ENCODE data around the gene APMAP. TPM values are rescaled to one million over a fixed set of nuclear protein-coding genes. Genes with fewer than 3 reads are reported as not detected.

Gene APMAP
- total RNA-seq, 4 donors from 2014 or later: 24.2 to 108 (median 29.3) TPM

DNA sequence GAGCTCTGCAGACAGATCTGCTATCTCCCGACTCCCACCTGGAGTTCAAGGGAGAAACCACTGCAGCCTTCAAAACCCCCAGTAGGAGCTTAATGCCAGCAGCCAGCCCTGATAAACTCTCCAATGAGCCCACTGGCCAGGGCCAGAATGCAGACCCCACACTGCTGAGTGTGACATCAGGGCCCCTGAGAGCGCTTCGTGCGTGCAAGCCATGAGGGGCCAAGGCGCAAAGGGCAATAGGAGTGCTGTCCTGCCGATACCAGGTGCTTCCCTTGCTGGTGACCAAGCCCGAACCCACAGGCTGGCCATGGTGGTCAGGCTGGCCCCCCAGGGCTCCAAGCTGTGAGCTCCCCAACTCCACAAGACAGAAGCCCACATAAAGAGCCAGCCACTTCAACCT, 76.7 kb downstream of the APMAP start:
- in situ Hi-C loops (cut with MboI; ENCODE audit: low sequenced_read_pairs in 4 of 4) (loop anchor here in 3 of 4 donors (10.0 to 25.0 kb wide), 2 partner anchors 754 to 761 kb away; no protein-coding TSS in a partner anchor), intact Hi-C loops (cut with DNase I; ENCODE audit: low total_unique reads) (loop anchor here (5.0 kb wide), 1 partner anchor 754 kb away; no protein-coding TSS in a partner anchor)
- Histone ChIP-seq H3K27me3 (no peaks in the 10 kb centered on the region), H3K4me1 (peaks cover 0 to 7% of the 10 kb centered on the region in 2 donors), H3K27ac (no peak overlapping the region), H3K36me3 (no peaks in the 10 kb centered on the region), H3K4me3 (no peak overlapping the region), H3K9me3 (no peaks in the 10 kb centered on the region)
- no peak for ATAC-seq
- TF ChIP-seq POLR2A (IDR thresholded peaks at IDR 0.05): no peak
- TF ChIP-seq, protein P1, sequence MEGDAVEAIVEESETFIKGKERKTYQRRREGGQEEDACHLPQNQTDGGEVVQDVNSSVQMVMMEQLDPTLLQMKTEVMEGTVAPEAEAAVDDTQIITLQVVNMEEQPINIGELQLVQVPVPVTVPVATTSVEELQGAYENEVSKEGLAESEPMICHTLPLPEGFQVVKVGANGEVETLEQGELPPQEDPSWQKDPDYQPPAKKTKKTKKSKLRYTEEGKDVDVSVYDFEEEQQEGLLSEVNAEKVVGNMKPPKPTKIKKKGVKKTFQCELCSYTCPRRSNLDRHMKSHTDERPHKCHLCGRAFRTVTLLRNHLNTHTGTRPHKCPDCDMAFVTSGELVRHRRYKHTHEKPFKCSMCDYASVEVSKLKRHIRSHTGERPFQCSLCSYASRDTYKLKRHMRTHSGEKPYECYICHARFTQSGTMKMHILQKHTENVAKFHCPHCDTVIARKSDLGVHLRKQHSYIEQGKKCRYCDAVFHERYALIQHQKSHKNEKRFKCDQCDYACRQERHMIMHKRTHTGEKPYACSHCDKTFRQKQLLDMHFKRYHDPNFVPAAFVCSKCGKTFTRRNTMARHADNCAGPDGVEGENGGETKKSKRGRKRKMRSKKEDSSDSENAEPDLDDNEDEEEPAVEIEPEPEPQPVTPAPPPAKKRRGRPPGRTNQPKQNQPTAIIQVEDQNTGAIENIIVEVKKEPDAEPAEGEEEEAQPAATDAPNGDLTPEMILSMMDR (IDR thresholded peaks at IDR 0.05 in 4 of 5, conservative IDR thresholded peaks at IDR 0.05 in 1 of 5): no peak
- DNase-seq: no peak

DNA sequence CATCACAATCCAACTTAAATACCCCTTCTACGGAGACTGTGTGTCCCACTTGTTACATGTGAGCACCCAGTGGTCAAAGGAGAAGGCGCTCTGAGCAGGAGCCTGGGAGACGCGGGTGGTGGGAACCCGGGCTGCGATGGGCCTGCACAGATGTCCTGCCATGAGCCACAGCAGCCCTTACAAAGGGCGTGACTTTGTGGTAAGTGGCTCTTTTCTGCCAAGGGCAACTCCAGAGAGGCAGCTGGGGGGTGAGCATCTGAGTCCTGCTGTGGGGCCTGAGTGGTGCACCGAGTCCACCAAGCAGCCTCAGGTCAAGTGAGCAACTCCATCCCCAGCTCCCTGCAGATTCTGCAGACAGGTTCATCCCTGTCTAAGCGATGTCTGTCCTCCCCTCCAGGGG, 77.1 kb downstream of the APMAP start:
- Histone ChIP-seq H3K9me3 (no peaks in the 10 kb centered on the region), H3K27me3 (no peaks in the 10 kb centered on the region), H3K36me3 (no peaks in the 10 kb centered on the region), H3K27ac (no peak overlapping the region), H3K4me3 (no peak overlapping the region), H3K4me1 (peaks cover 0 to 7% of the 10 kb centered on the region in 2 donors)
- no peak for ATAC-seq
- intact Hi-C loops (cut with DNase I; ENCODE audit: low total_unique reads): loop anchor here (5.0 kb wide), 1 partner anchor 753 kb away; no protein-coding TSS in a partner anchor
- TF ChIP-seq, protein P1 (IDR thresholded peaks at IDR 0.05 in 4 of 5, conservative IDR thresholded peaks at IDR 0.05 in 1 of 5): no peak
- no peak for TF ChIP-seq POLR2A (IDR thresholded peaks at IDR 0.05)
- in situ Hi-C loops (cut with MboI; ENCODE audit: low sequenced_read_pairs in 4 of 4): loop anchor here in 3 of 4 donors (10.0 to 25.0 kb wide), 2 partner anchors 753 to 761 kb away; no protein-coding TSS in a partner anchor
- no peak for DNase-seq

DNA sequence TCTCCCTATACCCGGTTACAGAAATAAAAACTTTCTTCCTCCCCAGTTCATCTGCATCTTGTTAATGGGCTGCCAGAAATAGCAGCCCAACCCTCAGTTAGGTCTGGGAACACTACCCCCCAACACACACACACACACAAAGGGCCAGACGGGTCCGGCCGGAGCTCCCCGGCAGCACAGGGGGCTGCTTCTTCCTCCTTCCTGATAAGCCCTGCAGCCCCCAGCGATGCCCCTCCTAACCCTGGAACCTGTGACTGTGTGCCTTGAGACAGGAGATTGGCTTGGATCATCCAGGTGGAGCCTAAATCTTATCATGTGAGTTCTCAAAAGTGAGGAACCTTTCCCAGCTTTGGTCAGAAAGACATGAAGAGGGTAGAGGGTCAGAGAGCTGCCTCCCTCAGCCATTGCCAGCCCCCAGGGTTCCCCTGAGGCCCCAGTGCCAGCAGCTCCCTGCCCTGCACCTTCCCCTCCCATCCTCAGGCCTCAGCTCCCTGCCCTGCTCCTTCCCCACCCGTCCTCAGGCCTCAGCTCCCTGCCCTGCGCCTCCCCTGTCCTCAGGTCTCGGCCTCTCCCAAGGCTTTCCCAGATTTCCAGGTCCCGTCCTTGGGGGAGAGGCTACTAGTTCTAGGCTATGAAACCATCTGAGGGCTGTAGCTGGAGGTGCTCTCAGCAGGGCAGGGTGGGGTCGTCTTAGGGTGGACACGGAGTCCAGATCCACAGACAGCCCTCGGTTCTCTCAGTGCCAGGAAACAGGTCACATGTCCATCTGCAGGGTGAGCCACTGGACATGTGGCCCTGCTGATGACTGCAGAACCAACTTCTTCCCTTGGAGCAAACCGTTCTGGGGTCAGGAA, 77.9 kb downstream of the APMAP start:
- peaks cover 0 to 7% of the 10 kb centered on the region in 2 donors for H3K4me1 ChIP-seq
- ATAC-seq: no peak
- intact Hi-C loops (cut with DNase I; ENCODE audit: low total_unique reads): loop anchor here (5.0 kb wide), 1 partner anchor 752 kb away; no protein-coding TSS in a partner anchor
- H3K27ac ChIP-seq: no peak overlapping the region
- TF ChIP-seq, protein P1 (IDR thresholded peaks at IDR 0.05 in 4 of 5, conservative IDR thresholded peaks at IDR 0.05 in 1 of 5): no peak
- no peak for TF ChIP-seq POLR2A (IDR thresholded peaks at IDR 0.05)
- H3K36me3 ChIP-seq: no peaks in the 10 kb centered on the region
- in situ Hi-C loops (cut with MboI; ENCODE audit: low sequenced_read_pairs in 4 of 4): loop anchor here in 3 of 4 donors (10.0 to 25.0 kb wide), 2 partner anchors 752 to 760 kb away; no protein-coding TSS in a partner anchor
- no peaks in the 10 kb centered on the region for H3K9me3 ChIP-seq
- no peak for DNase-seq
- no peak overlapping the region for H3K4me3 ChIP-seq
- no peaks in the 10 kb centered on the region for H3K27me3 ChIP-seq

DNA sequence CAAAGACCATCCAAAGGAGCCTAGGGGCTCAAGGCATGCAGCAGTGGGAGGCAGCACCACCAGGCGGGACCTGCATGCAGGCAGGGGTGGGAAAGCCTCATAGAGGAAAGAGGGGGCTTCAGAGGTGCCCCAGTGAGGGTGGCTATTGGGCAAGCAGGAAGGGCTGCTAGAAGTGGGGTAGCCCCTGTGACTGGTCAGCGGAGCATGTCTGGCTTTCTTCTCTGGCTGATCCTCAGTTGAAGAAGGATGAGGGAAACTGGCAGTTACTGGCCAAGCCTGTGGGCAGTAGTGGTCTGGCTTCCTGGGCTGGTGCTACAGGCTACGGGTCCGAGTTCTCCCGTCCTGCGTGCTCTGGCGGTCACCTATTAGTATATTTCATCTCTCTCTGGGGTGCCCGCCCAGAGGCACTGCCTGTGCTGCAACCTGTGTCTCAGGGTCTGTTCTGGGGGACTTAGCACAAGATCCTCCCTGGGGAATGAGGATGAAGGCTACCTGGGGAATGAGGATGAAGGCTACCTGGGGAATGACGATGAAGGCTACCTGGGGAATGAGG, 79.4 kb downstream of the APMAP start:
- no peaks in the 10 kb centered on the region for H3K27me3 ChIP-seq
- intact Hi-C loops (cut with DNase I; ENCODE audit: low total_unique reads): no loop called here
- DNase-seq (no peak), ATAC-seq (no peak)
- TF ChIP-seq, protein P1 (IDR thresholded peaks at IDR 0.05 in 4 of 5, conservative IDR thresholded peaks at IDR 0.05 in 1 of 5): no peak
- no peak for TF ChIP-seq POLR2A (IDR thresholded peaks at IDR 0.05)
- H3K36me3 ChIP-seq: no peaks in the 10 kb centered on the region
- H3K4me3 ChIP-seq: no peak overlapping the region
- H3K4me1 ChIP-seq: no peaks in the 10 kb centered on the region
- in situ Hi-C loops (cut with MboI; ENCODE audit: low sequenced_read_pairs in 4 of 4): loop anchor here in 3 of 4 donors (10.0 to 25.0 kb wide), 2 partner anchors 751 to 758 kb away; no protein-coding TSS in a partner anchor
- H3K27ac ChIP-seq: no peak overlapping the region
- H3K9me3 ChIP-seq: no peaks in the 10 kb centered on the region

Other genes with a start within 250 kb of the APMAP start
- gene CST7, start 43.5 kb downstream of the APMAP start, total RNA-seq: 1 to 10 TPM in 2 of 4 donors, under 1 TPM in 1, not detected in 1; 0.91 to 1.9 (median 1.0) TPM
- 10 to 100 TPM; 11.4 to 84.6 (median 11.8) TPM for gene ACSS1, start 65.4 kb upstream of the APMAP start, total RNA-seq
- gene VSX1, start 89.4 kb upstream of the APMAP start, total RNA-seq: 1 to 10 TPM in 1 of 4 donors, under 1 TPM in 1, not detected in 2; 0.20 to 3.0 TPM
- gene ENTPD6, start 203.0 kb upstream of the APMAP start, total RNA-seq: 10 to 100 TPM; 27.0 to 61.1 (median 50.2) TPM

Data from gastrocnemius medialis (tissue), 4 donors.